ENCODE data around the gene COQ9. TPM values are rescaled to one million over a fixed set of nuclear protein-coding genes. Genes with fewer than 3 reads are reported as not detected.
"Not testable (repeated sequence)": the region's sequence is repeated elsewhere in the genome, so short reads cannot be mapped to it uniquely, and the experiment has no call there.

Gene COQ9
- total RNA-seq, 1 donor from 2014 or later = 32.9 TPM

DNA sequence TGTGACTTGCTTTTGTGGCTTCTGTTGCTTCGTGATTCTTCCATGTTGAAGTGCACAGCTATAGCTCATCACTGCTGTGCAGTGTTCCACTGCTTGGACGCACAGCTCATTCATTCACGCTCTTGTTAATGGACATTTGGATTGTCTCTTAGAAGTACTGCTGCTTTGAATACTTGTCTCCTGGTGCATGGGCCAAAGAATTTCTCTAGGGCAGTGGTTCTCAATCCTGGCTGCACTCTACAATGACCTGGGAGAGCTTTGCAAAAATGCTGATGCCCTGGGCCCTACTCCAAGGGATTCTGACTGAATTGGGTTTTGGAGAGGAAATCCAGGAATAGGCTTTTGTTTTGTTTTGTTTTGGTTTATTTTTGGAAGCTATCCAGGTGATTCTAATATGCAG, 22.7 kb upstream of the COQ9 start:
- no peak overlapping the region for H3K4me3 ChIP-seq (ENCODE audit: low read length in 3 of 3)
- no peaks in the 10 kb centered on the region for H3K27me3 ChIP-seq (ENCODE audit: control insufficient read depth in 3 of 3, insufficient read depth in 3 of 3, low read length in 3 of 3)
- H3K36me3 ChIP-seq (ENCODE audit: control insufficient read depth in 3 of 3, insufficient read depth in 3 of 3, low read length in 3 of 3) = peaks cover 15 to 23% (median 17%) of the 10 kb centered on the region in 3 donors
- H3K9ac ChIP-seq (ENCODE audit: low read depth in 1 of 3, low read length in 3 of 3) = no peak overlapping the region
- no peak overlapping the region for H3K27ac ChIP-seq (ENCODE audit: low read depth, low read length)
- peaks cover 3 to 12% (median 9%) of the 10 kb centered on the region in 3 donors for H3K4me1 ChIP-seq (ENCODE audit: control insufficient read depth in 3 of 3, insufficient read depth in 3 of 3, low read length in 3 of 3)
- H3K9me3 ChIP-seq (ENCODE audit: control insufficient read depth in 3 of 3, low read length in 3 of 3) = no peaks in the 10 kb centered on the region

DNA sequence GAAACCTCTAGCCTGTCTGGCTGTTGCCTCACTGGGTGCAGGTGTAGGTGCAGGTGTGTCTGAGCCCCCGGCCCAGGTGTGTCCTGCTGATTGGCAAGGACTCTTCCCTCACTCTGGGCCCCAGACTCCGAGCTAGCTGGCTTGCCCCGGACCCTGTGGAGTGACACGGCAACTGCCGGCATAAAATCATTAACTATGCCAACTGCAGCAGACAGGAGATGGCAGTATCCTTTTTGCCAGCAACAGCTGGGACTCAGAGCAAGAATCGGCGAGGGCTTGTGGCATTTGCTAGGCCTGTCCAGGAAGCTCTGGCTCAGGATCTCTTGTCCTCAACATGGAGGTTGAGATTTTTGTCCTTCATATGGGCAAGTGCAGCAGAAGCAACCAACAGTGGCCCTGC, 20.9 kb upstream of the COQ9 start:
- Histone ChIP-seq H3K4me3 (ENCODE audit: low read length in 3 of 3) (no peak overlapping the region), H3K36me3 (ENCODE audit: control insufficient read depth in 3 of 3, insufficient read depth in 3 of 3, low read length in 3 of 3) (peaks cover 30 to 39% (median 33%) of the 10 kb centered on the region in 3 donors), H3K4me1 (ENCODE audit: control insufficient read depth in 3 of 3, insufficient read depth in 3 of 3, low read length in 3 of 3) (peaks cover 3 to 12% (median 9%) of the 10 kb centered on the region in 3 donors), H3K27me3 (ENCODE audit: control insufficient read depth in 3 of 3, insufficient read depth in 3 of 3, low read length in 3 of 3) (no peaks in the 10 kb centered on the region), H3K27ac (ENCODE audit: low read depth, low read length) (no peak overlapping the region), H3K9me3 (ENCODE audit: control insufficient read depth in 3 of 3, low read length in 3 of 3) (no peaks in the 10 kb centered on the region), H3K9ac (ENCODE audit: low read depth in 1 of 3, low read length in 3 of 3) (peak overlapping the region in 1 of 3 donors; percentile 47)

DNA sequence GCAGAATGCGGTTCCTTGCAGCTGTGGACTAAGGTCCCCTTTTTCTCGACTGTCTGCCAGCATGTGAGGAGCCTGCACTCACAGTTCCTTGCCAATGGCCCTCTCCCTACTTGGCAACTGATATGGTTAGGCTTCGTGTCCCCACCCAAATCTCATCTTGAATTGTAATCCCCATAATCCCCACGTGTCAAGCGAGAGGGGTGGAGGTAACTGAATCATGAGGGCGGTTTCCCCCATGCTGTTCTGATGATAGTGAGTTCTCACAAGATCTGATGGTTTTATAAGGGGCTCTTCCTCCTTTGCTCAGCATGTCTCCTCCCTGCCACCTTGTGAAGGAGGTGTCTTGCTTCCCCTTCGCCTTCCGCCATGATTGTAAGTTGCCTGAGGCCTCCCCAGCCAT, 20.0 kb upstream of the COQ9 start:
- Histone ChIP-seq H3K27me3 (ENCODE audit: control insufficient read depth in 3 of 3, insufficient read depth in 3 of 3, low read length in 3 of 3) (no peaks in the 10 kb centered on the region), H3K27ac (ENCODE audit: low read depth, low read length) (no peak overlapping the region), H3K9ac (ENCODE audit: low read depth in 1 of 3, low read length in 3 of 3) (no peak overlapping the region), H3K9me3 (ENCODE audit: control insufficient read depth in 3 of 3, low read length in 3 of 3) (no peaks in the 10 kb centered on the region), H3K4me3 (ENCODE audit: low read length in 3 of 3) (no peak overlapping the region), H3K36me3 (ENCODE audit: control insufficient read depth in 3 of 3, insufficient read depth in 3 of 3, low read length in 3 of 3) (peaks cover 37 to 49% (median 42%) of the 10 kb centered on the region in 3 donors), H3K4me1 (ENCODE audit: control insufficient read depth in 3 of 3, insufficient read depth in 3 of 3, low read length in 3 of 3) (peaks cover 2 to 12% (median 8%) of the 10 kb centered on the region in 3 donors)

DNA sequence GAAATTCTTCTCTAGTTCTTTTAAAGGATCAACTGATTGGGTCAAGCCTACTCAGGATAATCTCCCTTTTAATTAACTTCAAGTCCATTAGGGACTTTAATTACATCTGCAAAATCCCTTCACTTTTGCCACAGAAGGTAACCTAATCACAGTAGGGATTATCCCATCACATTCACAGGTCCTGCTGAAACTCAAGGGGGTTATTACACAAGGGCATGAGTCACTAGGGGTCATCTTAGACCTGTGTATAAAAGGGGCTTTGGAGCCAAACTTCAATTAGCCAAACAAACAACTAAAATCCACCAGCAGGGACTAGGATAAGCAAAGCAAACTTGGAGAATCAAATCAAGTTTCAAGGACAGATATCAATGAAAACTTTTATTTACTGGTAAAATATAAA, 19.5 kb upstream of the COQ9 start:
- H3K36me3 ChIP-seq (ENCODE audit: control insufficient read depth in 3 of 3, insufficient read depth in 3 of 3, low read length in 3 of 3) = peaks cover 42 to 54% (median 47%) of the 10 kb centered on the region in 3 donors
- no peaks in the 10 kb centered on the region for H3K9me3 ChIP-seq (ENCODE audit: control insufficient read depth in 3 of 3, low read length in 3 of 3)

DNA sequence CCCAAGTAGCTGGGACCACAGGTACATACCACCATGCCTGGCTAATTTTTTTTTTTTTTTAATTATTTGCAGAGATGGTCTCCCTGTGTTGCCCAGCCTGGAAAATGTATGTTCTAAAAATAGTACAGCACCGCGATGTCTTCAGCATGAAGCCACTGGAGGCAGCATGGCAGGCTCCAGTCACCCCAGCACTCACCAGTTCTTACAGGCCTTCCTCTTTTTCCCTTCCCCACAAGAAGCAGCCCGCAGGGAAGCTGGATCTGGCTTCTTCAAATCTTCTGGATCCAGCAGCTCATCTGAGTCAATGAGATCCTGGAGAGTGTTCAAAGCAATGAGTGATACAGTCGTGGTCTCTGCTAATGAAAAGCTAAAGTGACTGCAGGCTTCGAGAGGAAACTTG, 16.3 kb upstream of the COQ9 start:
- no peak overlapping the region for H3K9ac ChIP-seq (ENCODE audit: low read depth in 1 of 3, low read length in 3 of 3)
- peaks cover 66 to 81% (median 78%) of the 10 kb centered on the region in 3 donors for H3K36me3 ChIP-seq (ENCODE audit: control insufficient read depth in 3 of 3, insufficient read depth in 3 of 3, low read length in 3 of 3)
- H3K27me3 ChIP-seq (ENCODE audit: control insufficient read depth in 3 of 3, insufficient read depth in 3 of 3, low read length in 3 of 3) = no peaks in the 10 kb centered on the region
- H3K4me1 ChIP-seq (ENCODE audit: control insufficient read depth in 3 of 3, insufficient read depth in 3 of 3, low read length in 3 of 3) = peaks cover 0 to 3% (median 0%) of the 10 kb centered on the region in 3 donors
- H3K27ac ChIP-seq (ENCODE audit: low read depth, low read length) = no peak overlapping the region
- no peaks in the 10 kb centered on the region for H3K9me3 ChIP-seq (ENCODE audit: control insufficient read depth in 3 of 3, low read length in 3 of 3)
- no peak overlapping the region for H3K4me3 ChIP-seq (ENCODE audit: low read length in 3 of 3)

More for the DNA sequence above, 19.5 kb upstream of the COQ9 start:
- Histone ChIP-seq H3K9ac (ENCODE audit: low read depth in 1 of 3, low read length in 3 of 3) (no peak overlapping the region), H3K4me3 (ENCODE audit: low read length in 3 of 3) (no peak overlapping the region), H3K27me3 (ENCODE audit: control insufficient read depth in 3 of 3, insufficient read depth in 3 of 3, low read length in 3 of 3) (no peaks in the 10 kb centered on the region), H3K4me1 (ENCODE audit: control insufficient read depth in 3 of 3, insufficient read depth in 3 of 3, low read length in 3 of 3) (peaks cover 0 to 12% (median 6%) of the 10 kb centered on the region in 3 donors), H3K27ac (ENCODE audit: low read depth, low read length) (no peak overlapping the region)

DNA sequence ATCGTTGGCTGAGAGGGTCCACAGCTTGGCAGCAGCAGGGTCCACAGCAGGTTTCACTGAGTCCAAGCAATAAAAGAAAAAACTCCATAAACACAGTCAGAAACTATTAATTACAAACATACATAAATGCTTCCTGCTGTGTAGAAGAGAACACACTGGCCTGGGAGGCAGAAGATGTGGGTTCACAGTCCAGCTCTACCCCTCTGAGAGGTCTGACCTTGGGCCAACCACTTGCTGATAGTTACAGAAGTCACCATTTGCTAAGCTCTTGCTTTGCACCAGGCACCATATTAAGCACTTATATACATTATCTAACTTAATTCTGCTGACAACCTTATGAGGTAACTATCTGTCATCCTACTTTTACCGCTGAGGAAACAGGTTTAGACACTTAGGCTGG, 14.8 kb upstream of the COQ9 start:
- Histone ChIP-seq H3K27me3 (ENCODE audit: control insufficient read depth in 3 of 3, insufficient read depth in 3 of 3, low read length in 3 of 3) (no peaks in the 10 kb centered on the region), H3K27ac (ENCODE audit: low read depth, low read length) (no peak overlapping the region), H3K4me1 (ENCODE audit: control insufficient read depth in 3 of 3, insufficient read depth in 3 of 3, low read length in 3 of 3) (no peaks in the 10 kb centered on the region), H3K36me3 (ENCODE audit: control insufficient read depth in 3 of 3, insufficient read depth in 3 of 3, low read length in 3 of 3) (peaks cover 63 to 84% (median 76%) of the 10 kb centered on the region in 3 donors), H3K9ac (ENCODE audit: low read depth in 1 of 3, low read length in 3 of 3) (no peak overlapping the region), H3K9me3 (ENCODE audit: control insufficient read depth in 3 of 3, low read length in 3 of 3) (no peaks in the 10 kb centered on the region), H3K4me3 (ENCODE audit: low read length in 3 of 3) (no peak overlapping the region)

DNA sequence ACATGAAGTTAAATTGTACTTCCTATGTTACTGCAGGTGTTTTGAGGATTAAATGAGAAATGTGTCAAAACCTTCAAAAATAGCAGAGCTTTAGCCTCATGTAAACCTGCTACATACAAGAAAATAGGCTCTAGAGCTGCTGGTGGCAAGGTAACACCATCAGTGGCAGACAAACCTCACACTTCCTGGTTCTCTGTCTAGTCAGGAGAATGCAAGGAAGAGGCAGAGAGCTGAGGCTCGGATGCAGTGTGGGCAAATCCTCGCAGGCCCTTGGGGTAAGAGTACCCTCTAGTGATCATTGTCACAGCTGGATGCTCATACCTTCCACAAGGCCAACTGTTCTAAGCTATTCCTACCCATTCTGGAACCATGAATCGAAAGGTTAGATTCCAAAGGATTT, 14.3 kb upstream of the COQ9 start:
- no peak overlapping the region for H3K9ac ChIP-seq (ENCODE audit: low read depth in 1 of 3, low read length in 3 of 3)
- peaks cover 61 to 81% (median 79%) of the 10 kb centered on the region in 3 donors for H3K36me3 ChIP-seq (ENCODE audit: control insufficient read depth in 3 of 3, insufficient read depth in 3 of 3, low read length in 3 of 3)
- no peak overlapping the region for H3K27ac ChIP-seq (ENCODE audit: low read depth, low read length)

DNA sequence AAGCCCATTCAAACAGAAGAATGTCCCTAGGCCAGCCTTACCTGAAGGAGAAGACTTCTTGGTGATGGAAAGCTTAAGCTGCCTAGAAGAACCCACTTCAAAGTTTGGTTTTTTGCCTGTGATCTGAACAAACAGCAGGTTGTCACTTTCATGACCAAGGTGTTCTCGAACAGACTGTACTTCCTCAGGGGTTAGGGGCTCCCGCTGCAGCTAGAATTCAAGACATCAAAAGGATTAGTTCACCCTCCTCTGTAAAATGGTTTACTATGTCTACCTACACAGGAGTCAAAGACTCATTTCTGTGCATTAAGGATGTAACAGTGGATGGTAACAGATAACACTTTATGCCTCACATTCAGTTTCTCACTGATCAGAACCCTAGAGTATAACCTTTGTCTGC, 13.3 kb upstream of the COQ9 start:
- no peaks in the 10 kb centered on the region for H3K4me1 ChIP-seq (ENCODE audit: control insufficient read depth in 3 of 3, insufficient read depth in 3 of 3, low read length in 3 of 3)
- no peaks in the 10 kb centered on the region for H3K27me3 ChIP-seq (ENCODE audit: control insufficient read depth in 3 of 3, insufficient read depth in 3 of 3, low read length in 3 of 3)
- no peak overlapping the region for H3K4me3 ChIP-seq (ENCODE audit: low read length in 3 of 3)
- no peak overlapping the region for H3K27ac ChIP-seq (ENCODE audit: low read depth, low read length)
- H3K36me3 ChIP-seq (ENCODE audit: control insufficient read depth in 3 of 3, insufficient read depth in 3 of 3, low read length in 3 of 3) = peaks cover 58 to 81% (median 75%) of the 10 kb centered on the region in 3 donors
- H3K9me3 ChIP-seq (ENCODE audit: control insufficient read depth in 3 of 3, low read length in 3 of 3) = no peaks in the 10 kb centered on the region
- no peak overlapping the region for H3K9ac ChIP-seq (ENCODE audit: low read depth in 1 of 3, low read length in 3 of 3)

More for the DNA sequence above, 14.3 kb upstream of the COQ9 start:
- H3K9me3 ChIP-seq (ENCODE audit: control insufficient read depth in 3 of 3, low read length in 3 of 3) = no peaks in the 10 kb centered on the region
- no peaks in the 10 kb centered on the region for H3K27me3 ChIP-seq (ENCODE audit: control insufficient read depth in 3 of 3, insufficient read depth in 3 of 3, low read length in 3 of 3)
- no peaks in the 10 kb centered on the region for H3K4me1 ChIP-seq (ENCODE audit: control insufficient read depth in 3 of 3, insufficient read depth in 3 of 3, low read length in 3 of 3)
- H3K4me3 ChIP-seq (ENCODE audit: low read length in 3 of 3) = no peak overlapping the region

DNA sequence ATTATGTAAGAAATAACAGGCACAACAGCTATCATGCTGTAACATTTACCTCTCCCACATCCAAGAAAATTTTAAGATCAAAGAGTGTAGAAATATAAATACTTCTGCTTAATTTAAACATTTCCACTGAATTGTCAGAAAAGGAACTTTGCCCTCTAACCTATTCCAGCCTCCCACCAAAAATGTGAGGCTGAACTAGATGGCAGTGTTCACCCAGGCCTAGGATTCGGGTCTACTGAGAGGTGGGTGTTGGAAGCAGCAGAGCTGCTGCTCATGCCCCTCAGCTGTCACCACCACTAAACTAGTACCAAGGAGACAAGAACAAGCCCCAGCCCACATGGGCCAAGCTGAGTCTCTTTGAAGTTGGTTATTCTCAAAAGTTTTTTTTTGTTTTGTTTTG, 11.4 kb upstream of the COQ9 start:
- Histone ChIP-seq H3K27ac (ENCODE audit: low read depth, low read length) (no peak overlapping the region), H3K27me3 (ENCODE audit: control insufficient read depth in 3 of 3, insufficient read depth in 3 of 3, low read length in 3 of 3) (no peaks in the 10 kb centered on the region), H3K4me3 (ENCODE audit: low read length in 3 of 3) (no peak overlapping the region), H3K9ac (ENCODE audit: low read depth in 1 of 3, low read length in 3 of 3) (no peak overlapping the region), H3K9me3 (ENCODE audit: control insufficient read depth in 3 of 3, low read length in 3 of 3) (no peaks in the 10 kb centered on the region), H3K36me3 (ENCODE audit: control insufficient read depth in 3 of 3, insufficient read depth in 3 of 3, low read length in 3 of 3) (peaks cover 53 to 76% (median 71%) of the 10 kb centered on the region in 3 donors), H3K4me1 (ENCODE audit: control insufficient read depth in 3 of 3, insufficient read depth in 3 of 3, low read length in 3 of 3) (no peaks in the 10 kb centered on the region)

DNA sequence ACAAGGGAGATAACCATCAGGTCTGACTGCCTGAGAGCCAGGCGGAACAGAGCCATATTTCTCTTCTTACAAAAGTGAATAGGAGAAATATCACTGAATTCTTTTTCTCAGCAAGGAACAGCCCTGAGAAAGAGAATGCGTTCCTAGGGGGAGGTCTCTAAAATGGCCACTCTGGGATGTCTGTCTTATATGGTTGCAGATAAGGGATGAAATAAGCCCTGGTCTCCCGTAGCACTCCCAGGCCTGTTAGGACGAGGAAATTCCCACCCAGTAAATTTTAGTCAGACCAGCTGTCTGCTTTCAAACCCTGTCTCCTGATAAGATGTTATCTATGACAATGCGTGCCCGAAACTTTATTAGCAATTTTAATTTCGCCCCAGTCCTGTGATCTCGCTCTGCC, 7.3 kb upstream of the COQ9 start:
- H3K27ac ChIP-seq (ENCODE audit: low read depth, low read length); H3K27me3 ChIP-seq (ENCODE audit: control insufficient read depth in 3 of 3, insufficient read depth in 3 of 3, low read length in 3 of 3); H3K9ac ChIP-seq (ENCODE audit: low read depth in 1 of 3, low read length in 3 of 3); H3K4me1 ChIP-seq (ENCODE audit: control insufficient read depth in 3 of 3, insufficient read depth in 3 of 3, low read length in 3 of 3); H3K4me3 ChIP-seq (ENCODE audit: low read length in 3 of 3); H3K9me3 ChIP-seq (ENCODE audit: control insufficient read depth in 3 of 3, low read length in 3 of 3): not testable (repeated sequence)
- peaks cover 16 to 37% (median 30%) of the 10 kb centered on the region in 3 donors for H3K36me3 ChIP-seq (ENCODE audit: control insufficient read depth in 3 of 3, insufficient read depth in 3 of 3, low read length in 3 of 3)

Measured in skeletal muscle tissue (tissue), 4 donors.